A549 (cell line): ENCODE results near the gene CUL7. TPM values are rescaled to one million over a fixed set of nuclear protein-coding genes. Genes with fewer than 3 reads are reported as not detected.
"Not testable (repeated sequence)": the region's sequence is repeated elsewhere in the genome, so short reads cannot be mapped to it uniquely, and the experiment has no call there.

ENCODE experiments used
- ATAC-seq, 2 experiments: fragments of 200-7000 bp in 1 of 2; fragments of >200 bp in 1 of 2; cut with Nextera tagmentation in 1 of 2; cut with Tn5 transposase in 1 of 2; 3 replicates each; pipeline versions ENCODE4 v1.8.0 to v1.9.1; 2018 to 2020; ENCODE audit warnings: mild to moderate bottlenecking in 1 of 2, moderate library complexity in 1 of 2
- CTCF ChIA-PET: fragments of 300-600 bp; sonication (Branson Sonifier 250); formaldehyde crosslinking; extraction: SDS; loops from one replicate; lab custom pipeline; 2021; ENCODE audit warnings: antibody characterized with exemption, inconsistent platforms; lab: Yijun Ruan, JAX
- POLR2A ChIA-PET: fragments of 350-600 bp; formaldehyde crosslinking; extraction: SDS; loops from one replicate; lab custom pipeline; 2021; ENCODE audit warnings: antibody characterized with exemption, inconsistent platforms; lab: Yijun Ruan, JAX
- DNase-seq, 2 experiments: peaks; one replicate each; pipeline versions ENCODE4 v3.0.0 to v3.0.0-alpha.2; 2011 to 2016; ENCODE audit warnings: low read depth in 1 of 2, low spot score in 1 of 2
- FAIRE-seq: peaks from 2 replicates; lab custom pipeline; 2011; peaks lifted over from hg19 to GRCh38; lab: Jason Lieb, UNC
- H3K27ac ChIP-seq, 2 experiments: fragments of >200 bp; sonication (Bioruptor Twin); formaldehyde crosslinking; 3 replicates each; pipeline ENCODE4 v1.5.1; 2016 to 2017
- H3K4me1 ChIP-seq: fragments of >200 bp; sonication (Bioruptor Twin); formaldehyde crosslinking; 3 replicates; pipeline ENCODE4 v1.6.1; 2016
- H3K4me2 ChIP-seq: fragments of >200 bp; sonication (Bioruptor Twin); formaldehyde crosslinking; 3 replicates; pipeline ENCODE4 v1.6.1; 2016
- H3K4me3 ChIP-seq: fragments of >200 bp; sonication (Bioruptor Twin); formaldehyde crosslinking; 3 replicates; pipeline ENCODE4 v1.5.1; 2016
- H3K9me3 ChIP-seq: fragments of >200 bp; sonication (Bioruptor Twin); formaldehyde crosslinking; 3 replicates; pipeline ENCODE4 v1.6.1; 2016
- CBX8 ChIP-seq: fragments of 200-600 bp; sonication (generic); IDR thresholded peaks from 2 replicates; pipeline ENCODE4 v1.6.1; 2016
- CEBPB ChIP-seq, 2 experiments: fragments of >200 bp in 1 of 2; sonication (Bioruptor Twin) in 1 of 2; formaldehyde crosslinking in 1 of 2; IDR thresholded peaks; 2 replicates each; pipeline ENCODE4 v1.6.1; 2012 to 2016
- ESRRA ChIP-seq: fragments of 150-350 bp; IDR thresholded peaks from 2 replicates; pipeline ENCODE4 v1.6.1; 2014; ENCODE audit warnings: mild to moderate bottlenecking, low read length, borderline replicate concordance
- FOSB ChIP-seq: fragments of 250-450 bp; sonication (Bioruptor Pico); IDR thresholded peaks from 2 replicates; pipeline ENCODE4 v1.5.0; 2020; ENCODE audit warnings: mild to moderate bottlenecking, moderate library complexity
- FOSL2 ChIP-seq, 2 experiments: fragments of 450-650 bp in 1 of 2; fragments of >200 bp in 1 of 2; sonication (Bioruptor Twin) in 1 of 2; formaldehyde crosslinking; IDR thresholded peaks; 2 replicates each; pipeline versions ENCODE4 v1.5.0 to v1.6.1; 2016 to 2020; ENCODE audit warnings: mild to moderate bottlenecking in 1 of 2, moderate library complexity in 1 of 2
- FOXS1 ChIP-seq: fragments of 250-450 bp; sonication (Bioruptor Pico); IDR thresholded peaks from 2 replicates; pipeline ENCODE4 v1.5.0; 2020; ENCODE audit warnings: mild to moderate bottlenecking, moderate library complexity
- HOXA7 ChIP-seq: fragments of 250-450 bp; sonication (Bioruptor Pico); IDR thresholded peaks from 2 replicates; pipeline ENCODE4 v1.5.0; 2020; ENCODE audit warnings: mild to moderate bottlenecking, moderate library complexity
- KDM1A ChIP-seq: fragments of 200-600 bp; sonication (generic); IDR thresholded peaks from 2 replicates; pipeline ENCODE4 v1.6.1; 2016; ENCODE audit warnings: low read depth, mild to moderate bottlenecking
- KDM5A ChIP-seq: fragments of 200-600 bp; sonication (generic); IDR thresholded peaks from 2 replicates; pipeline ENCODE4 v1.6.1; 2016; ENCODE audit warnings: antibody characterized with exemption, mild to moderate bottlenecking
- MAFK ChIP-seq: fragments of 450-650 bp; IDR thresholded peaks from 2 replicates; pipeline ENCODE4 v1.6.1; 2014; ENCODE audit not compliant: partially characterized antibody
- MYC ChIP-seq: IDR thresholded peaks from 2 replicates; pipeline ENCODE4 v1.6.1; 2012; ENCODE audit warnings: mild to moderate bottlenecking, inconsistent platforms, low read length, improper control_type of control experiment, borderline replicate concordance
- NFE2L2 ChIP-seq: fragments of 150-350 bp; conservative IDR thresholded peaks from 2 replicates; pipeline ENCODE4 v1.6.1; 2014; ENCODE audit warnings: low read length
- NR3C1 ChIP-seq: fragments of >200 bp; sonication (Bioruptor Twin); formaldehyde crosslinking; IDR thresholded peaks from 3 replicates; pipeline ENCODE4 v1.6.1; 2017
- POLR2AphosphoS2 ChIP-seq: conservative IDR thresholded peaks from 2 replicates; pipeline ENCODE4 v1.6.1; 2012; ENCODE audit warnings: low read length, improper control_type of control experiment, inconsistent platforms
- RAD21 ChIP-seq, 2 experiments: fragments of >200 bp in 1 of 2; sonication (Bioruptor Twin) in 1 of 2; formaldehyde crosslinking in 1 of 2; IDR thresholded peaks in 1 of 2; conservative IDR thresholded peaks in 1 of 2; 2 replicates in 1 of 2; 3 replicates in 1 of 2; pipeline ENCODE4 v1.6.1; 2012 to 2018; ENCODE audit warnings: inconsistent platforms in 1 of 2
- RNF2 ChIP-seq: fragments of 200-600 bp; sonication (generic); IDR thresholded peaks from 2 replicates; pipeline ENCODE4 v1.6.1; 2016; ENCODE audit warnings: low read depth, mild to moderate bottlenecking, antibody characterized with exemption, moderate library complexity, borderline replicate concordance
- SMC3 ChIP-seq: fragments of >200 bp; sonication (Bioruptor Twin); formaldehyde crosslinking; IDR thresholded peaks from 3 replicates; pipeline ENCODE4 v1.6.1; 2018; ENCODE audit warnings: inconsistent platforms
- TFCP2L1 ChIP-seq: fragments of 250-450 bp; sonication (Bioruptor Pico); IDR thresholded peaks from 2 replicates; pipeline ENCODE4 v1.5.0; 2021; ENCODE audit warnings: mild to moderate bottlenecking
- TP53 ChIP-seq: fragments of 250-450 bp; sonication (Bioruptor Pico); IDR thresholded peaks from 2 replicates; pipeline ENCODE4 v1.5.0; 2021; ENCODE audit warnings: mild to moderate bottlenecking, moderate library complexity
- ZC3H11A ChIP-seq: fragments of 450-650 bp; IDR thresholded peaks from 2 replicates; pipeline ENCODE4 v1.6.1; 2014; ENCODE audit warnings: antibody characterized with exemption, mild to moderate bottlenecking
- ZSCAN20 ChIP-seq: fragments of 250-450 bp; sonication (Bioruptor Pico); IDR thresholded peaks from 2 replicates; pipeline ENCODE4 v1.8.0; 2022; ENCODE audit warnings: mild to moderate bottlenecking, moderate library complexity
- WGBS: methylation state at CpG from one replicate; pipeline ENCODE4 v1.1.6; 2017; ENCODE audit errors: missing lambda C conversion rate; 5-methylcytosine and 5-hydroxymethylcytosine counted together
- polyA plus RNA-seq, 4 experiments: library from polyadenylated mRNA; depleted of rRNA in 3 of 4; stranded (reverse); fragments of >200 nt; fragmentation: RNase III in 1 of 4; extraction: RNeasy Plus Mini Kit Qiagen cat#74134 plus additional on column Dnase treatment in 1 of 4; gene quantifications; 2 replicates in 3 of 4; 3 replicates in 1 of 4; pipeline ENCODE4 v1.2.3, GENCODE V29; 2011 to 2017
- TF ChIP-seq, protein P1 (sequence below): fragments of 250-450 bp; sonication (Bioruptor Pico); IDR thresholded peaks from 2 replicates; pipeline ENCODE4 v1.5.0; 2021; ENCODE audit warnings: mild to moderate bottlenecking, moderate library complexity, borderline replicate concordance
- TF ChIP-seq, protein P2 (sequence below): IDR thresholded peaks from 2 replicates; pipeline ENCODE4 v1.6.1; 2012

Gene CUL7
- polyA plus RNA-seq, 2 of the 4 experiments (the other 2 are of a cell fraction) = 10.0 to 12.1 TPM

DNA sequence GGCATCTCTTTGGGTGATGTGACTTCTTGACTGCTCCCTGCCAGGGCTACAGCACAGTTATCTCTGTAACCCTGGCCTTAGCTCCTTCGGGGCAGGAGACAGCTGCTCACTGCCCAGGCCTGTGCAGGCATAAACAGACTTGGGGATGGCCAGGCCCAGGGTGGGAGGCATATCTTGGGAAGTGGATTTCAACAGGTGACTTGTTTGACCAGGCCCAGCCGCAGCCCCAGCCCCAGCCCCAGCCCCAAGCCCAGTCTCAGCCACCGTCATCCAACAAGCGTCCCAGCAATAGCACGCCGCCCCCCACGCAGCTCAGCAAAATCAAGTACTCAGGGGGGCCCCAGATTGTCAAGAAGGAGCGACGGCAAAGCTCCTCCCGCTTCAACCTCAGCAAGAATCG is 47.4 kb downstream of the CUL7 start (continued):
- TF ChIP-seq FOSL2 (IDR thresholded peaks at IDR 0.05) (no peak), FOSL2 (CRISPR knock-in tag; IDR thresholded peaks at IDR 0.05) (no peak), KDM1A (no peak), NR3C1 (no peak)
- TF ChIP-seq, all 56 proteins: peak for 0

DNA sequence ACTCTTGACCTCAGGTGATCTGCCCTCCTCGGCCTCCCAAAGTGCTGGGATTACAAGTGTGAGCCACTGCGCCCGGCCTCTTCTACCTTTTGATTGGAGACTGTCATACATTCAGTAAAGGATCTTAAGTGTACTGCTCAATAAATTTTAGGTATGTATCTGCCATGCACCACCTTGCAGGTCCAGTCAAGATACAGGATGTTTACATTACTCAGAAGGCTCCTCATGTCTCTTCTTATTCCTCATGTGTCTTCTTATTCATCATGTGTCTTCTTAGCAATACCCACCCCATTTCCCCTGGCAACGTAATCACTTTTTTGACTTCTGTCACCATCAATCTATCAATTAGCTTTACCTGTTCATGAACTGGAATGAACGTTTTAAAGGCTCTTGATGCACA is 47.8 kb downstream of the CUL7 start:
- FAIRE-seq = no peak
- ChIA-PET POLR2A (no interaction called here), CTCF (interaction anchor here (0.8 to 7.3 kb wide), 4 partner anchors 9 to 139 kb away, joined by 3 to 69 read pairs (median 3); partner anchors contain the start of gene RRP36)

DNA sequence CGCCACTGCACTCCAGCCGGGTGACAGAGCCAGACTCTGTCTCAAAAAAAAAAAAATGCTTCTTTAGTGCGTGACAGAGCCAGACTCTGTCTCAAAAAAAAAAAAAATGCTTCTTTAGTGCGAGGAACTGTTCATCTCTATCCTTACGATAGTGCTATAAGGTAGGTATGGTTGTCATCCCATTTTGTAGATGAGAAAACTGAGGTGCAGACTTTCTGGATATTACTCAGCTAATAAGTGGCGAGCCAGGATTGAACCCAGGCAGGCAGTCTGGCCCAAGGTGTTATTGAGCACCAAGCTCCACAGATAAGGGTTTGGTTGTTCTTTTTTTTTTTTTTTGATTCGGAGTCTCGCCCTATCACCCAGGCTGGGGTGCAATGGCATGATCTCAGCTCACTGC is 51.8 kb downstream of the CUL7 start:
- Histone ChIP-seq H3K27ac (no peak overlapping the region), H3K4me2 (no peak overlapping the region), H3K4me1 (peaks cover 2% of the 10 kb centered on the region; the same call in 1 of the 3 replicates), H3K4me3 (no peak overlapping the region), H3K9me3 (no peaks in the 10 kb centered on the region)
- 94% methylated on average over 7 of the region's 8 CpGs for WGBS
- ChIA-PET CTCF (interaction anchor here (0.7 to 2.0 kb wide), 2 partner anchors 49 to 142 kb away, joined by 3 to 7 read pairs; no protein-coding TSS in a partner anchor), POLR2A (no interaction called here)
- ATAC-seq (no peak), DNase-seq (no peak), FAIRE-seq (no peak)
- no peak for TF ChIP-seq KDM5A

More for the DNA sequence above, 47.8 kb downstream of the CUL7 start:
- 92% methylated on average over 5 of the region's 5 CpGs for WGBS
- no peak for DNase-seq
- ATAC-seq = no peak
- H3K9me3 ChIP-seq = no peaks in the 10 kb centered on the region
- TF ChIP-seq TFCP2L1 (CRISPR knock-in tag) = no peak
- TF ChIP-seq TP53 = no peak
- TF ChIP-seq, all 56 proteins: peak for 0
- Histone ChIP-seq H3K4me3 (no peak overlapping the region), H3K27ac (no peak overlapping the region), H3K4me1 (no peaks in the 10 kb centered on the region), H3K4me2 (no peak overlapping the region)

DNA sequence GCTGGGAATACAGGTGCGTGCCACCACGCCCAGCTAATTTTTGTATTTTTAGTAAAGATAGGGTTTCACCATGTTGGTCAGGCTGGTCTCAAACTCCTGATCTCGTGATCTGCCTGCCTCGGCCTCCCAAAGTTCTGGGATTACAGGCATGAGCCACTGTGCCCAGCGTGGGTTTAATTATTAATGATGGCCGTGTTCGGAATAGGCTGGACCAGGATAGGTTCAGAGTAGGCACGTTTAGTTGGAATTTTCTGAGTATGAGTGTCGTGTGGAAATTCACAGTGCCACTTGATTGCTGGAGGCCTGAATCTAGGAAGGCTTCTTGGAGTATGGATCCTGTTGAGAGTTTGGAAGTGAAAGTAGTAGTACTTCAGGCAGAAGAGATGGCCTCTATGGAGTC is 55.4 kb downstream of the CUL7 start:
- H3K4me1 ChIP-seq, H3K27ac ChIP-seq, DNase-seq, FAIRE-seq, H3K4me3 ChIP-seq, ATAC-seq, H3K9me3 ChIP-seq, H3K4me2 ChIP-seq: not testable (repeated sequence)
- POLR2A ChIA-PET = interaction anchor here (0.6 to 2.2 kb wide), 2 partner anchors 14 to 879 kb away, joined by 7 to 13 read pairs; partner anchors contain the start of gene PPP2R5D
- CTCF ChIA-PET = interaction anchor here (1.0 kb wide), 1 partner anchor 10 kb away, joined by 5 read pairs; no protein-coding TSS in a partner anchor
- 83% methylated on average over 9 of the region's 9 CpGs for WGBS

DNA sequence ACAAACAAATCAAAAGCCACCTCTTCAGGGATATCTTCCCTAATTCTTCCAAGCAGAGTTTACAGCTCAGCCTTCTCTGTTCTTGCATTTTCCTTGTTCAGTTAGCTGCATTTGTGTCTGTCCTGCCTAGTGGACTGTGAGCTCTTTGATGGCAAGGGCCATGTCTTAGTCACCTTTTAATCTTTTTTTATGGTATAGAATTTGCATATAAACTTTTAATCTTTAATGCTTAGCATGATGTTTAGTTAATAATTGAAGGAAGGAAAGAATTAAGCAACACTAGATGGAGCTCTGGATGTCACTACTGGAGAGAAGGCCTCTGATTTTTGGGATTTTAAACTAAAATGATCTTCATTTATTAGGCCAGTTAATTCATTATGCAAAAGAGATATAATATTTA is 57.1 kb downstream of the CUL7 start:
- FAIRE-seq (no peak), ATAC-seq (peak in 1 of 2 experiments; percentile 34; a peak in 1 of 6 replicates), DNase-seq (no peak)
- ChIA-PET POLR2A (interaction anchor here (2.2 kb wide), 1 partner anchor 13 kb away, joined by 13 read pairs; the partner anchor contains the start of gene PPP2R5D), CTCF (interaction anchor here (0.9 to 1.6 kb wide), 6 partner anchors 10 to 526 kb away, joined by 3 to 7 read pairs (median 3); partner anchors contain the start of gene PPP2R5D)
- H3K4me1 ChIP-seq = peaks cover 7% of the 10 kb centered on the region; the same call in 2 of the 3 replicates
- H3K4me2 ChIP-seq = no peak overlapping the region
- H3K9me3 ChIP-seq = no peaks in the 10 kb centered on the region
- no peak overlapping the region for H3K4me3 ChIP-seq
- TF ChIP-seq RNF2 (no peak), CEBPB (IDR thresholded peaks at IDR 0.05) (peak in 1 of 2 experiments; percentile 43; a peak in 1 of 4 replicates)
- H3K27ac ChIP-seq = no peak overlapping the region

DNA sequence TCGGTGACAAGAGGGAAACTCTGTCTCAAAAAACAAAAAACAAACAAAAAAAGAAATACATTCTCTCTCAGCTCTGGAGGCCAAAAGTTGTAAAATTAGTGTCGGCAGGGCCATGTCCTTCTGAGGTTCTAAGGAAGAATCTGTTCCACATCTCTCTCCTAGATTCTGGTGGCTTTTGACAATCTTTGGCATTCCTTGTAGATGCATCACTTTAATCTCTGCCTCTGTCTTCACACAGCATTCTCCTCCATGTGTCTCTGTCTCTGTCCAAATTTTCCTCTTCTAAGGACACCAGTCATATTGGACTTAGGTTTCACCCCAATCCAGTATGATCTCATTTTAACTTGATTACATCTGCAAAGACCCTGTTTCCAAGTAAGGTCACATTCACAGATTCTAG is 60.2 kb downstream of the CUL7 start:
- FAIRE-seq = no peak
- 98% methylated on average over 2 of the region's 2 CpGs for WGBS
- POLR2A ChIA-PET = no interaction called here
- no peak overlapping the region for H3K27ac ChIP-seq
- peaks cover 7% of the 10 kb centered on the region; the same call in 2 of the 3 replicates for H3K4me1 ChIP-seq
- H3K4me3 ChIP-seq = no peak overlapping the region
- H3K4me2 ChIP-seq = no peak overlapping the region
- ATAC-seq = no peak
- CTCF ChIA-PET = no interaction called here
- DNase-seq = no peak
- H3K9me3 ChIP-seq = no peaks in the 10 kb centered on the region
- TF ChIP-seq, protein P1, sequence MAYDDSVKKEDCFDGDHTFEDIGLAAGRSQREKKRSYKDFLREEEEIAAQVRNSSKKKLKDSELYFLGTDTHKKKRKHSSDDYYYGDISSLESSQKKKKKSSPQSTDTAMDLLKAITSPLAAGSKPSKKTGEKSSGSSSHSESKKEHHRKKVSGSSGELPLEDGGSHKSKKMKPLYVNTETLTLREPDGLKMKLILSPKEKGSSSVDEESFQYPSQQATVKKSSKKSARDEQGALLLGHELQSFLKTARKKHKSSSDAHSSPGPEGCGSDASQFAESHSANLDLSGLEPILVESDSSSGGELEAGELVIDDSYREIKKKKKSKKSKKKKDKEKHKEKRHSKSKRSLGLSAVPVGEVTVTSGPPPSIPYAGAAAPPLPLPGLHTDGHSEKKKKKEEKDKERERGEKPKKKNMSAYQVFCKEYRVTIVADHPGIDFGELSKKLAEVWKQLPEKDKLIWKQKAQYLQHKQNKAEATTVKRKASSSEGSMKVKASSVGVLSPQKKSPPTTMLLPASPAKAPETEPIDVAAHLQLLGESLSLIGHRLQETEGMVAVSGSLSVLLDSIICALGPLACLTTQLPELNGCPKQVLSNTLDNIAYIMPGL (CRISPR knock-in tag) = no peak
- TF ChIP-seq ZSCAN20 (CRISPR knock-in tag) (no peak), CBX8 (no peak), ZC3H11A (no peak), SMC3 (no peak), FOSB (CRISPR knock-in tag) (no peak), ESRRA (no peak), TP53 (no peak), KDM5A (no peak), MYC (no peak), MAFK (no peak), RAD21 (conservative IDR thresholded peaks at IDR 0.05 in 1 of 2, IDR thresholded peaks at IDR 0.05 in 1 of 2) (no peak), HOXA7 (CRISPR knock-in tag) (no peak), NFE2L2 (no peak), FOXS1 (CRISPR knock-in tag) (no peak), POLR2AphosphoS2 (no peak)
- TF ChIP-seq, protein P2, sequence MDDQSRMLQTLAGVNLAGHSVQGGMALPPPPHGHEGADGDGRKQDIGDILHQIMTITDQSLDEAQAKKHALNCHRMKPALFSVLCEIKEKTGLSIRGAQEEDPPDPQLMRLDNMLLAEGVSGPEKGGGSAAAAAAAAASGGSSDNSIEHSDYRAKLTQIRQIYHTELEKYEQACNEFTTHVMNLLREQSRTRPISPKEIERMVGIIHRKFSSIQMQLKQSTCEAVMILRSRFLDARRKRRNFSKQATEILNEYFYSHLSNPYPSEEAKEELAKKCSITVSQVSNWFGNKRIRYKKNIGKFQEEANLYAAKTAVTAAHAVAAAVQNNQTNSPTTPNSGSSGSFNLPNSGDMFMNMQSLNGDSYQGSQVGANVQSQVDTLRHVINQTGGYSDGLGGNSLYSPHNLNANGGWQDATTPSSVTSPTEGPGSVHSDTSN = no peak
